Endothelial cell of umbilical vein (primary cell): ENCODE data around the gene PRKAR1B. TPM values are rescaled to one million over a fixed set of nuclear protein-coding genes. Genes with fewer than 3 reads are reported as not detected.

ENCODE experiments used
- BruUV-seq: library from RNA; stranded (reverse); fragments of 400-500 nt; replicated peaks from 2 replicates; lab custom pipeline; 2021; lab: Mats Ljungman, UMichigan
- CTCF ChIA-PET: fragments of 300-600, 350-600 bp; sonication (Branson Sonifier 250); formaldehyde crosslinking; loops from one replicate; lab custom pipeline; 2021; ENCODE audit warnings: antibody characterized with exemption, inconsistent platforms; lab: Charles Lee
- POLR2A ChIA-PET: fragments of 300-600, 350-600 bp; sonication (Branson Sonifier 250); formaldehyde crosslinking; loops from one replicate; lab custom pipeline; 2021; ENCODE audit warnings: antibody characterized with exemption, inconsistent platforms; lab: Charles Lee
- DNase-seq: peaks from one replicate; pipeline ENCODE4 v3.0.0-alpha.2; 2011; ENCODE audit warnings: low read depth, low spot score
- FAIRE-seq: peaks from 2 replicates; lab custom pipeline; 2011; peaks lifted over from hg19 to GRCh38; lab: Jason Lieb, UNC
- H2AFZ ChIP-seq: 2 replicates; pipeline ENCODE4 v1.6.0; 2012; ENCODE audit warnings: low read depth, low read length, control low read depth, inconsistent platforms
- H3K27ac ChIP-seq: 2 replicates; pipeline ENCODE4 v1.5.1; 2011; ENCODE audit warnings: low read depth, mild to moderate bottlenecking, control low read depth, low read length, moderate library complexity; ENCODE audit not compliant: insufficient read depth
- H3K27me3 ChIP-seq, 2 experiments: 2 replicates each; pipeline versions ENCODE4 v1.6.0 to v1.6.1; 2011; ENCODE audit warnings: low read length in 2 of 2, mixed read lengths in 1 of 2; ENCODE audit not compliant: control insufficient read depth in 2 of 2, insufficient read depth in 2 of 2
- H3K36me3 ChIP-seq, 2 experiments: 2 replicates in 1 of 2; 3 replicates in 1 of 2; pipeline ENCODE4 v1.5.1; 2011; ENCODE audit warnings: low read length in 2 of 2, mild to moderate bottlenecking in 1 of 2, moderate library complexity in 1 of 2; ENCODE audit not compliant: control insufficient read depth in 2 of 2, insufficient read depth in 2 of 2; ENCODE audit errors: extremely low read depth in 1 of 2
- H3K4me1 ChIP-seq: 3 replicates; pipeline ENCODE4 v1.5.1; 2011; ENCODE audit warnings: mild to moderate bottlenecking, low read length; ENCODE audit not compliant: control insufficient read depth, insufficient read depth; ENCODE audit errors: extremely low read depth
- H3K4me2 ChIP-seq: 2 replicates; pipeline ENCODE4 v1.6.1; 2011; ENCODE audit warnings: low read length, control low read depth, mixed read lengths; ENCODE audit not compliant: insufficient read depth
- H3K4me3 ChIP-seq, 3 experiments: fragments of 200-600 bp in 1 of 3; sonication (generic), shearing (Covaris generic) in 1 of 3; replicated peaks in 1 of 3; 2 replicates each; pipeline ENCODE4 v1.5.1; 2011 to 2016; ENCODE audit warnings: control low read depth in 3 of 3, low read length in 3 of 3, mild to moderate bottlenecking in 2 of 3, inconsistent platforms in 1 of 3, low read depth in 1 of 3, moderate library complexity in 1 of 3; ENCODE audit not compliant: insufficient read depth in 1 of 3
- H3K79me2 ChIP-seq: 2 replicates; pipeline ENCODE4 v1.6.0; 2012; ENCODE audit warnings: low read length, inconsistent platforms; ENCODE audit not compliant: control insufficient read depth, insufficient read depth
- H3K9ac ChIP-seq: replicated peaks from 2 replicates; pipeline ENCODE3; 2011; ENCODE audit warnings: low read length, control low read depth; ENCODE audit not compliant: insufficient read depth; ENCODE audit errors: extremely low read depth
- H3K9me1 ChIP-seq: replicated peaks from 3 replicates; pipeline ENCODE4 v1.6.0; 2011; ENCODE audit warnings: mild to moderate bottlenecking, low read length; ENCODE audit not compliant: control insufficient read depth, insufficient read depth; ENCODE audit errors: extremely low read depth
- H3K9me3 ChIP-seq: replicated peaks from 2 replicates; pipeline ENCODE4 v1.5.1; 2012; ENCODE audit warnings: low read length, inconsistent platforms; ENCODE audit not compliant: control insufficient read depth, insufficient read depth
- H4K20me1 ChIP-seq: replicated peaks from 2 replicates; pipeline ENCODE3; 2011; ENCODE audit warnings: mild to moderate bottlenecking, low read length; ENCODE audit not compliant: control insufficient read depth, insufficient read depth; ENCODE audit errors: extremely low read depth
- CTCF ChIP-seq, 2 donors: IDR thresholded peaks; 1 replicate in 1 of 2; 2 replicates in 1 of 2; pipeline ENCODE4 v1.5.1; 2011; ENCODE audit warnings: low read length in 2 of 2, mild to moderate bottlenecking in 2 of 2, moderate library complexity in 2 of 2, control low read depth in 1 of 2, inconsistent platforms in 1 of 2, low read depth in 1 of 2; ENCODE audit not compliant: insufficient read depth in 1 of 2; ENCODE audit errors: extremely low read depth in 1 of 2
- EZH2 ChIP-seq: IDR thresholded peaks from 2 replicates; pipeline ENCODE4 v1.6.1; 2012; ENCODE audit warnings: borderline replicate concordance, low read depth, mild to moderate bottlenecking, moderate library complexity, low read length, inconsistent platforms; ENCODE audit not compliant: severe bottlenecking
- FOS ChIP-seq: IDR thresholded peaks from 2 replicates; pipeline ENCODE4 v1.6.1; 2011; ENCODE audit warnings: mild to moderate bottlenecking, low read length, moderate library complexity, borderline replicate concordance; ENCODE audit not compliant: insufficient read depth
- GATA2 ChIP-seq: IDR thresholded peaks from 2 replicates; pipeline ENCODE4 v1.7.0; 2011; ENCODE audit warnings: low read depth, mild to moderate bottlenecking, moderate library complexity, mixed read lengths, low read length; ENCODE audit not compliant: insufficient read length, insufficient read depth
- JUN ChIP-seq: IDR thresholded peaks from 2 replicates; pipeline ENCODE4 v1.6.1; 2011; ENCODE audit warnings: borderline replicate concordance, low read depth; ENCODE audit not compliant: insufficient read length, insufficient read depth
- MAX ChIP-seq: IDR thresholded peaks from 2 replicates; pipeline ENCODE4 v1.6.1; 2011; ENCODE audit not compliant: insufficient read depth, insufficient read length
- MYC ChIP-seq: IDR thresholded peaks from one replicate; pipeline ENCODE4 v1.6.1; 2011; ENCODE audit warnings: mild to moderate bottlenecking, low read depth, low read length
- POLR2A ChIP-seq: IDR thresholded peaks from 2 replicates; pipeline ENCODE4 v1.6.1; 2012; ENCODE audit warnings: low read depth, mild to moderate bottlenecking, control low read depth, low read length
- POLR2AphosphoS5 ChIP-seq: IDR thresholded peaks from 2 replicates; pipeline ENCODE4 v1.6.1; 2012; ENCODE audit warnings: low read depth, mild to moderate bottlenecking, control low read depth, low read length, moderate library complexity; ENCODE audit not compliant: insufficient read depth
- dilution Hi-C: fragments of 300-500 bp; cut with MboI; formaldehyde crosslinking; loops from one replicate; pipeline ENCODE4 v1.15.0; 2019; ENCODE audit warnings: low sequenced_read_pairs; ENCODE audit not compliant: extremely low pct_ligation_motif_present
- intact Hi-C: fragments of 100-400 bp; cut with micrococcal nuclease; formaldehyde crosslinking; loops from one replicate; pipeline ENCODE4 v1.10.0; 2022
- polyA plus RNA-seq, 4 experiments: library from polyadenylated mRNA; depleted of rRNA in 3 of 4; stranded (reverse) in 3 of 4; unstranded in 1 of 4; fragments of >200 nt; gene quantifications; 2 replicates each; pipeline versions ENCODE4 v1.2.1 to v1.2.3, GENCODE V29; 2011 to 2012; ENCODE audit warnings: missing spikeins in 1 of 4
- total RNA-seq: library from RNA; stranded (reverse); gene quantifications from 2 replicates; pipeline ENCODE4 v1.2.3, GENCODE V29; 2021

The PRKAR1B gene
- total and polyA plus RNA-seq, 2 donors (not counting 3 experiments of a cell fraction or from before 2014, with no cell fraction given) = 15.4 to 29.2 TPM

GRCh38 chr7:761631-762030, 34.5 kb upstream of the PRKAR1B start:
- H3K27ac ChIP-seq = no peak overlapping the region
- no peaks in the 10 kb centered on the region for H3K79me2 ChIP-seq
- H3K4me3 ChIP-seq = no peak overlapping the region
- dilution Hi-C loops = no loop called here
- H3K9me1 ChIP-seq = no peaks in the 10 kb centered on the region
- H3K9ac ChIP-seq = no peak overlapping the region
- H3K27me3 ChIP-seq = no peaks in the 10 kb centered on the region
- ChIA-PET CTCF (interaction anchor here (0.9 kb wide), 1 partner anchor 440 kb away, joined by 3 read pairs; no protein-coding TSS in a partner anchor), POLR2A (no interaction called here)
- H3K9me3 ChIP-seq = no peaks in the 10 kb centered on the region
- H2AFZ ChIP-seq = no peak overlapping the region
- H3K36me3 ChIP-seq = peaks cover 10 to 39% of the 10 kb centered on the region in 2 experiments
- H3K4me1 ChIP-seq = no peaks in the 10 kb centered on the region
- intact Hi-C loops = no loop called here
- no peak overlapping the region for H3K4me2 ChIP-seq
- FAIRE-seq = no peak
- no TSS peak for BruUV-seq
- TF ChIP-seq MYC (no peak), POLR2AphosphoS5 (no peak), FOS (no peak), POLR2A (no peak), JUN (no peak), MAX (no peak), CTCF (IDR thresholded peaks at IDR 0.05; ENCODE audit: extremely low read depth in 1 of 2, insufficient read depth in 1 of 2, low read depth in 1 of 2, low read length in 2 of 2) (no peak), GATA2 (no peak), EZH2 (no peak)
- DNase-seq = no peak
- H4K20me1 ChIP-seq = no peaks in the 10 kb centered on the region
